Measurements from ENCODE around the gene TTC29. TPM values are rescaled to one million over a fixed set of nuclear protein-coding genes. Genes with fewer than 3 reads are reported as not detected.

Gene TTC29
- total and polyA plus RNA-seq, 2 experiments from 2014 or later, result not detected

- Histone ChIP-seq H3F3A (ENCODE audit: insufficient read depth) (no peaks in the 10 kb centered on the region), H3K27ac (no peak overlapping the region), H3K9ac (no peak overlapping the region), H4K20me1 (ENCODE audit: insufficient read depth) (no peaks in the 10 kb centered on the region), H3K27me3 (replicated peaks; ENCODE audit: insufficient read depth) (no peaks in the 10 kb centered on the region), H3K9me2 (ENCODE audit: insufficient read depth) (no peaks in the 10 kb centered on the region), H3K4me2 (ENCODE audit: unreplicated experiment) (no peak overlapping the region), H2AFZ (no peak overlapping the region), H3K4me3 (no peak overlapping the region), H3K4me1 (ENCODE audit: insufficient read depth) (no peaks in the 10 kb centered on the region), H3K9me3 (ENCODE audit: low read depth) (no peaks in the 10 kb centered on the region), H3K36me3 (ENCODE audit: low read depth) (no peaks in the 10 kb centered on the region), H3K79me2 (ENCODE audit: insufficient read depth) (no peaks in the 10 kb centered on the region)
- 10 to 11% methylated on average over 4 of the region's 4 CpGs for WGBS, 2 experiments (ENCODE audit: low coverage in 1 of 2, low lambda C conversion rate in 2 of 2, missing lambda C conversion rate in 2 of 2)
- TF ChIP-seq EZH2 (IDR thresholded peaks at IDR 0.05; ENCODE audit: insufficient read depth, poor library complexity, severe bottlenecking) (no peak), EZH2phosphoT487 (IDR thresholded peaks at IDR 0.05; ENCODE audit: insufficient read depth, low read depth) (no peak)
- in situ Hi-C loops (cut with MboI), result no loop called here
- DNase-seq, result no peak
Measured at GRCh38 chr4:146844761-146845160, 100.9 kb downstream of the TTC29 start.

GRCh38 chr4:146842876-146843275, 102.8 kb downstream of the TTC29 start:
- Histone ChIP-seq H3K9me3 (ENCODE audit: low read depth) (no peaks in the 10 kb centered on the region), H3K4me1 (ENCODE audit: insufficient read depth) (no peaks in the 10 kb centered on the region), H3F3A (ENCODE audit: insufficient read depth) (no peaks in the 10 kb centered on the region), H2AFZ (no peak overlapping the region), H3K79me2 (ENCODE audit: insufficient read depth) (no peaks in the 10 kb centered on the region), H3K9me2 (ENCODE audit: insufficient read depth) (no peaks in the 10 kb centered on the region), H3K9ac (no peak overlapping the region), H3K4me3 (no peak overlapping the region), H3K27ac (no peak overlapping the region), H3K27me3 (replicated peaks; ENCODE audit: insufficient read depth) (no peaks in the 10 kb centered on the region), H4K20me1 (ENCODE audit: insufficient read depth) (no peaks in the 10 kb centered on the region), H3K4me2 (ENCODE audit: unreplicated experiment) (no peak overlapping the region), H3K36me3 (ENCODE audit: low read depth) (no peaks in the 10 kb centered on the region)
- DNase-seq, result no peak
- in situ Hi-C loops (cut with MboI), result no loop called here
- TF ChIP-seq EZH2 (IDR thresholded peaks at IDR 0.05; ENCODE audit: insufficient read depth, poor library complexity, severe bottlenecking), result no peak
- no peak for TF ChIP-seq EZH2phosphoT487 (IDR thresholded peaks at IDR 0.05; ENCODE audit: insufficient read depth, low read depth)
- 29 to 33% methylated on average over 1 of the region's 1 CpG for WGBS, 2 experiments (ENCODE audit: low coverage in 1 of 2, low lambda C conversion rate in 2 of 2, missing lambda C conversion rate in 2 of 2)

GRCh38 chr4:146840731-146841130, 104.9 kb downstream of the TTC29 start:
- H3K4me3 ChIP-seq, result no peak overlapping the region
- H3K36me3 ChIP-seq (ENCODE audit: low read depth), result no peaks in the 10 kb centered on the region
- H3K4me1 ChIP-seq (ENCODE audit: insufficient read depth), result no peaks in the 10 kb centered on the region
- no peaks in the 10 kb centered on the region for H3K27me3 ChIP-seq (replicated peaks; ENCODE audit: insufficient read depth)
- no peak overlapping the region for H3K4me2 ChIP-seq (ENCODE audit: unreplicated experiment)
- no peaks in the 10 kb centered on the region for H4K20me1 ChIP-seq (ENCODE audit: insufficient read depth)
- no peak overlapping the region for H3K9ac ChIP-seq
- no peaks in the 10 kb centered on the region for H3F3A ChIP-seq (ENCODE audit: insufficient read depth)
- DNase-seq, result no peak
- H3K27ac ChIP-seq, result no peak overlapping the region
- no peak overlapping the region for H2AFZ ChIP-seq
- no peaks in the 10 kb centered on the region for H3K79me2 ChIP-seq (ENCODE audit: insufficient read depth)
- in situ Hi-C loops (cut with MboI), result no loop called here
- no peaks in the 10 kb centered on the region for H3K9me3 ChIP-seq (ENCODE audit: low read depth)
- H3K9me2 ChIP-seq (ENCODE audit: insufficient read depth), result no peaks in the 10 kb centered on the region
- TF ChIP-seq EZH2phosphoT487 (IDR thresholded peaks at IDR 0.05; ENCODE audit: insufficient read depth, low read depth), result no peak
- no peak for TF ChIP-seq EZH2 (IDR thresholded peaks at IDR 0.05; ENCODE audit: insufficient read depth, poor library complexity, severe bottlenecking)

DNA sequence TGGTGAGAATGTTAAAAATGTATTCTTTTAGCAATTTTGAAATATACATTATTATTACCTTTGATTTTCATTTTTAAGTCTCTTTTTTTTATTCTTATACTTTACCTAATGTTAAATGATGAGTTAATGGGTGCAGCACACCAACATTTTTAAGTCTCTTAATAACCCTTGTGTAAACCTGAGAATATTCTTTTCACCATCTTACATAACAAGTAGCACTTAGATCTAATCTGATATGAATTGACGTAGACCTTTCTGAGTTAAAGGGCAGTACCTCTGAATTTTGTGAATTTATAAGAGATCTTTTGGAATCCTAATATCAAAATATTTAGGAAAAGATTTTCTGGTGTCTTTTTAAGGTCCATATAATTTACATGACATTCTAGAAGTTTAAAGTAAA, 110.6 kb downstream of the TTC29 start:
- Histone ChIP-seq H3F3A (ENCODE audit: insufficient read depth) (no peaks in the 10 kb centered on the region), H3K9ac (no peak overlapping the region), H3K9me2 (ENCODE audit: insufficient read depth) (no peaks in the 10 kb centered on the region), H3K4me3 (no peak overlapping the region), H2AFZ (no peak overlapping the region), H3K4me2 (ENCODE audit: unreplicated experiment) (no peak overlapping the region), H3K27me3 (replicated peaks; ENCODE audit: insufficient read depth) (peaks cover 5% of the 10 kb centered on the region), H3K36me3 (ENCODE audit: low read depth) (no peaks in the 10 kb centered on the region), H3K9me3 (ENCODE audit: low read depth) (no peaks in the 10 kb centered on the region), H3K27ac (no peak overlapping the region), H3K4me1 (ENCODE audit: insufficient read depth) (no peaks in the 10 kb centered on the region), H3K79me2 (ENCODE audit: insufficient read depth) (no peaks in the 10 kb centered on the region), H4K20me1 (ENCODE audit: insufficient read depth) (no peaks in the 10 kb centered on the region)
- no peak for TF ChIP-seq EZH2 (IDR thresholded peaks at IDR 0.05; ENCODE audit: insufficient read depth, poor library complexity, severe bottlenecking)
- TF ChIP-seq EZH2phosphoT487 (IDR thresholded peaks at IDR 0.05; ENCODE audit: insufficient read depth, low read depth), result no peak
- 13 to 29% methylated on average over 1 of the region's 1 CpG for WGBS, 2 experiments (ENCODE audit: low coverage in 1 of 2, low lambda C conversion rate in 2 of 2, missing lambda C conversion rate in 2 of 2)
- no peak for DNase-seq
- in situ Hi-C loops (cut with MboI), result no loop called here

All from GM23248 (cell line).